Esophagus muscularis mucosa (tissue), 4 donors: Measurements from ENCODE around the gene MAP2K5. TPM values are rescaled to one million over a fixed set of nuclear protein-coding genes. Genes with fewer than 3 reads are reported as not detected.

Experiments used
- DNase-seq: peaks from one replicate; pipeline ENCODE4 v3.0.0-alpha.2; 2017; ENCODE audit errors: extremely low spot score
- H3K27ac ChIP-seq, 4 donors: fragments of 200-600 bp; sonication (generic); replicated peaks in 1 of 4; 1 replicate in 3 of 4; 2 replicates in 1 of 4; pipeline ENCODE4 v1.5.1; 2016 to 2019; ENCODE audit warnings: mild to moderate bottlenecking in 1 of 4
- H3K27me3 ChIP-seq, 4 donors: fragments of 200-600 bp; sonication (generic); one replicate each; pipeline versions ENCODE4 v1.5.1 to v1.6.0; 2016 to 2019
- H3K36me3 ChIP-seq, 4 donors: fragments of 200-600 bp; sonication (generic); one replicate each; pipeline ENCODE4 v1.5.1; 2016 to 2019
- H3K4me1 ChIP-seq, 4 donors: fragments of 200-600 bp; sonication (generic); one replicate each; pipeline ENCODE4 v1.5.1; 2016 to 2019
- H3K4me3 ChIP-seq, 4 donors: fragments of 200-600 bp; sonication (generic); 1 replicate in 2 of 4; 2 replicates in 2 of 4; pipeline ENCODE4 v1.5.1; 2016 to 2019; ENCODE audit warnings: mild to moderate bottlenecking in 4 of 4, moderate library complexity in 1 of 4
- H3K9me3 ChIP-seq, 4 donors: fragments of 200-600 bp; sonication (generic); 1 replicate in 3 of 4; 2 replicates in 1 of 4; pipeline ENCODE4 v1.5.1; 2016 to 2019
- CTCF ChIP-seq, 3 experiments: fragments of 200-600 bp in 2 of 3; fragments of 450-650 bp in 1 of 3; sonication (generic) in 2 of 3; IDR thresholded peaks; one replicate each; pipeline ENCODE4 v1.5.1; 2017 to 2019; ENCODE audit warnings: antibody characterized with exemption in 3 of 3, mild to moderate bottlenecking in 2 of 3, moderate library complexity in 1 of 3
- EP300 ChIP-seq: sonication (generic); formaldehyde crosslinking; IDR thresholded peaks from one replicate; pipeline ENCODE4 v1.6.1; 2017; ENCODE audit warnings: antibody characterized with exemption
- POLR2A ChIP-seq: fragments of 450-650 bp; IDR thresholded peaks from one replicate; pipeline ENCODE4 v1.6.1; 2017; ENCODE audit warnings: antibody characterized with exemption, moderate library complexity, mild to moderate bottlenecking, low read depth
- POLR2AphosphoS5 ChIP-seq, 2 donors: sonication (generic); formaldehyde crosslinking; IDR thresholded peaks; one replicate each; pipeline ENCODE4 v1.6.1; 2017; ENCODE audit warnings: antibody characterized with exemption in 2 of 2
- WGBS: methylation state at CpG from one replicate; pipeline ENCODE4 v1.1.5; 2018; 5-methylcytosine and 5-hydroxymethylcytosine counted together
- intact Hi-C: fragments of 100-400 bp; cut with DNase I; formaldehyde crosslinking; loops from one replicate; pipeline ENCODE4 v1.15.1; 2023
- total RNA-seq, 4 donors: library from RNA; depleted of rRNA; stranded (reverse); fragments of >200 nt; gene quantifications; one replicate each; pipeline versions ENCODE4 v1.1.0 to v1.2.1, GENCODE V29; 2016

The MAP2K5 gene
- total RNA-seq, 4 donors from 2014 or later = 7.8 to 11.9 (median 10.6) TPM

GRCh38 chr15:67723294-67724024, 181.0 kb downstream of the MAP2K5 start:
- Histone ChIP-seq H3K27me3 (no peaks in the 10 kb centered on the region), H3K27ac (no peak overlapping the region), H3K9me3 (no peaks in the 10 kb centered on the region), H3K4me1 (no peaks in the 10 kb centered on the region), H3K36me3 (peaks cover 0 to 2% (median 0%) of the 10 kb centered on the region in 4 donors), H3K4me3 (no peak overlapping the region)
- TF ChIP-seq CTCF (IDR thresholded peaks at IDR 0.05) (no peak), EP300 (no peak), POLR2A (no peak), POLR2AphosphoS5 (IDR thresholded peaks at IDR 0.05) (no peak)
- WGBS = 81% methylated on average over 4 of the region's 4 CpGs
- DNase-seq = no peak
- intact Hi-C loops = no loop called here

GRCh38 chr15:67724691-67725375, 182.3 kb downstream of the MAP2K5 start:
- H3K27me3 ChIP-seq = no peaks in the 10 kb centered on the region
- H3K36me3 ChIP-seq = no peaks in the 10 kb centered on the region
- WGBS = 94% methylated on average over 4 of the region's 4 CpGs
- no peak for TF ChIP-seq CTCF (IDR thresholded peaks at IDR 0.05)
- TF ChIP-seq POLR2AphosphoS5 (IDR thresholded peaks at IDR 0.05) = no peak
- TF ChIP-seq POLR2A = no peak
- no peak for TF ChIP-seq EP300
- no peak for DNase-seq
- H3K9me3 ChIP-seq = no peaks in the 10 kb centered on the region
- intact Hi-C loops = no loop called here
- no peak overlapping the region for H3K27ac ChIP-seq
- H3K4me1 ChIP-seq = no peaks in the 10 kb centered on the region
- no peak overlapping the region for H3K4me3 ChIP-seq

- Histone ChIP-seq H3K4me3 (no peak overlapping the region), H3K4me1 (peaks cover 0 to 20% (median 10%) of the 10 kb centered on the region in 4 donors), H3K27me3 (no peaks in the 10 kb centered on the region), H3K27ac (no peak overlapping the region), H3K36me3 (no peaks in the 10 kb centered on the region), H3K9me3 (no peaks in the 10 kb centered on the region)
- 94% methylated on average over 1 of the region's 1 CpG for WGBS
- DNase-seq = no peak
- TF ChIP-seq EP300 (no peak), CTCF (IDR thresholded peaks at IDR 0.05) (no peak), POLR2AphosphoS5 (IDR thresholded peaks at IDR 0.05) (no peak), POLR2A (no peak)
- intact Hi-C loops = no loop called here
Observed at GRCh38 chr15:67730135-67730534, 187.6 kb downstream of the MAP2K5 start.

GRCh38 chr15:67731112-67731721, 188.7 kb downstream of the MAP2K5 start:
- no peak for DNase-seq
- intact Hi-C loops = no loop called here
- no peaks in the 10 kb centered on the region for H3K36me3 ChIP-seq
- no peaks in the 10 kb centered on the region for H3K9me3 ChIP-seq
- H3K27ac ChIP-seq = no peak overlapping the region
- no peak for TF ChIP-seq POLR2AphosphoS5 (IDR thresholded peaks at IDR 0.05)
- TF ChIP-seq CTCF (IDR thresholded peaks at IDR 0.05) = no peak
- no peak for TF ChIP-seq POLR2A
- TF ChIP-seq EP300 = no peak
- 36% methylated on average over 2 of the region's 2 CpGs for WGBS
- no peaks in the 10 kb centered on the region for H3K27me3 ChIP-seq
- peaks cover 0 to 20% (median 10%) of the 10 kb centered on the region in 4 donors for H3K4me1 ChIP-seq
- H3K4me3 ChIP-seq = no peak overlapping the region
